NCI-H2107 (cell line): ENCODE data around the gene IRX4.

Source experiments
- DNase-seq: peaks from one replicate; lab custom pipeline; 2025; lab: John Stamatoyannopoulos, UW

IRX4 gene

DNA sequence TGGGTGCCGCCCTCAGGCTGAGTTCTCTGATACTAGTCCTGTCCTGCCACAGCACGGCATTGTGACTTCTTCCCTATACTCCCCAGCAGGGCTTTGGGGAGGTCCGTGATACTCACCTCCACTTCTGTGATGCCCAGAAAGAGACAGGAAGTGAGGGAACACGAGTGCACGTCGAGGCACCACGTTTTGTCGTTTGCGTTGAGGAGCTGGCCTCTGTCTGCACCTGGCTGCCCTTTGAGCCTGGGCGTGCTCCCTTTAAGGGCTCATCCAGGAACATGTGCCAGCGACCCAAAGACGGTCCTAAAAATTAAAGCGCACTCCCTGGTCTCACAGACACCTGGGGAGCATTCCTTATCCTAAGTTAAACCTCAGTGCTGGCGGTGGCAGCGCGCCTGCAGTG lies 8.7 kb upstream of the IRX4 start:
- no peak for DNase-seq

- DNase-seq, result no peak
These were observed 7.6 kb upstream of the IRX4 start for GRCh38 chr5:1890296-1890695.

DNA sequence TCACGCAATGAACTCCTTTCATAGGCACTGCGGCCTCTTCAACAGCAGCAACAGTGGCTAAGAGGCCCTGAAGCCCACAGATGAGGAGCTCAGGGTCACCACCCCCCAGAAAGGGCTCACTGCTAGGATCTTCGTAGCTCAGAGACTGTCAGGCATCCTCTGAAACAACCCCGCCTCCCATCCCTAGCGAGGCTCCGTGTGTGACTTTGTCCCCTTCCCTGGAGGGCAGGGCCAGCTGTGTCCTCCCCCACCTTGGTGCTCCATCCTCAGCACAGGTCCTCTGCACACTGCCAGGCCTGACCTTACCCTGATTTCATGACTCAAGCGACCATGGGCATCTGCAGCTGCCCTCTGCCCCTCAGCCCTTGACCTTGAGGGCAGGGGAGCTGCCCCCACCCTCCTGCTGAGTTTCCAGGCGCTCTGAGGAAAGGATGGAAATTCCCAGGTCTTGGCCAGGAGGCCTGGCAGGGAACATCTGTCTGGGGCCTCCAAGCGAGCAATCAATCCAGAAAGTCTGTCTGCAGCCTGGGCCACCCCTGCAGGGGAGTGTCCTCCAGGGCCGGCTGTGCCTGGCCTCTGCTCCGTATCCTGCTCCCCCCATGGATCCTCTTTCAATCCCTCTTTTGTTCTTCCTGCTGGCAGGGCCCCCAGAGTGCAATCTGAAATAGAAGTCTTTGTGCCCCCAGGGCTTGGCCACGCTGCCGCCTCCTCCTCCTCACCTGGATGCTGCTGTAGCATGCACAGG lies 6.8 kb upstream of the IRX4 start:
- DNase-seq, result no peak

- no peak for DNase-seq
These were observed 6.0 kb upstream of the IRX4 start for GRCh38 chr5:1888541-1889251.

GRCh38 chr5:1887588-1888360 lies 5.0 kb upstream of the IRX4 start:
- no peak for DNase-seq

DNA sequence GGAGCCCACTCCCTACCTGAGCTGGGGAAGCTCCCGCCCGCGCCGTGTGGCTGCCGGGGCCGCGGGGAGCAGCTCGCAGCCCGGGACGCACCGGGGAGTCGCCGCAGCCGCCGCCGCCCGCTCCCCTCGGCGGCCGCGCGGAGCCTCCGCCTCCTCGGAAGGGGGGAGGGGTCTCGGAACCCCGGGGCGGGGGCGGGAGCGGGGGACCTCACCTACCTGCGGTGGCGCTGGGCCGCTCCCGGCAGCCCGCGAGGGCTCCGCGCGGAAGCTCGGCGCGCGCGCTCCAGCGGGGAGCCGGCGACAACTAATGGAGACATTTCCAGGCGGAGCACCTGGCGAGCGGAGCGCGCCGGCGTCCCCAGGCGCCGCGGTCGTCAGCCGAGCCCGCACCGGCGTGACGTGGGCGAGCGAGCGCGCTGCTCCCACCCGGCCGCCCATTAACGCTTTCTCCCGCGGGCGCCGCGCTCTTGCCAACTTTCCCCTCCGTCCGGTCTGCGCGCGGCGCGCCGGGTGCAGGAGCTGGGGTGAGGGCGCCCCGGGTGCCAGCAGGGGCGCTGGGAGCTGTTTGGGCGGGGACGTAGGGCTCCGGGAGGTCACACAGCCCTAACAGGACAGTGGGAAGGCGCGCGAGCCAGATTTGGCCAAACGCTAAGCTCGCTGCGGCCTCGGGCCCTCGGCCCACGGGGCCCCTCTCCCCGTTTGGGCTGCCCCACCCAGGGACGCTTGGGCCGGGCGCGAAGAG lies 4.3 kb upstream of the IRX4 start:
- DNase-seq, result no peak

DNA sequence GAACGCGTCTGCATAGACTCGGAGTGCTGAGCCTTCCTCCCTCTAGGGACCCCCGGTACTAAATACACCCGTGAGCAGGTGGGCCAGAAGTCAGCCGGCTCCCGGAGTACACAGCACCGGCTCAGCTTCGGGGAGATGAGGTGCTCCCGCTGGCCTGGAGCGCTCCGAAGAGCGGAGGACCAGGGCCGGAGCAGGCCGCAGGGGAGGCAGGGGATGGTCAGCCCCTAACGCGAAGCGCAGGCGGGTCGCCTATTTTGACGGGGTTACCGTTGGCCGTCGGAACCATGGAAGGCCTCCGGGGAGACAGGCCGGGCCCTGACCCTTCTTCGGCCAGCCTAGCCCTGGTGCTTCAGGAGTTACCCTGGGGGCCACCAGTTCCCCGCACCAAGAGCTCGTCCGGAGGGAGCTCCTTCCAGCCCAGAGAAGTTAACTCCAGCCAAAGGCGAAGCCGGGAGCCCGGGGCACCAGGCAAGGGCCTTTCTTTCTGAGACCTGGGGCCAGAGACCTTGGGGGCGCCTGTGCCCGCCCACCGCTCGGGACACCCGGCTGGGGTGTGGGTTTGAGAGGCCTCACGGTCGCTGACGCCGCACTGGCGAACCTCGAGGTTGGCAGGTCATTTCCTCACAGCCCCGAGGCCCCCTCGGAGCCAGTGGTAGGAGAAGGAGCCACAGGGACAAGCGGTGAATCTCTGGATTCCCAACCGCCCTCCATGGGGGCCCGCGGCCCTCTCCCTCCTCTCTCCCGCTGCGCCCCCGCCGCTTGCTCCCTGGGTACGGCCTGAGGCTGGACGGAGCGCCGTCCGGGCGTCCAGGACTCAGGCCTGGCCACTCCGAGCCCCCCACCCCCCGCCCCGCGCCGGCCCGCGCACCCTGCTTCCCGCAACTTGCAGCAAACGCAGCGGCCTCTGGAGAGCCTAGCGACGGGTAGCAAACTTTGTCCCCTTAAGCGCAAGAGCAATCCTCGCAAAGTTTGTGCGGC lies 3.4 kb upstream of the IRX4 start:
- DNase-seq, result no peak

GRCh38 chr5:1885404-1885755 lies 2.7 kb upstream of the IRX4 start:
- DNase-seq, result no peak

DNA sequence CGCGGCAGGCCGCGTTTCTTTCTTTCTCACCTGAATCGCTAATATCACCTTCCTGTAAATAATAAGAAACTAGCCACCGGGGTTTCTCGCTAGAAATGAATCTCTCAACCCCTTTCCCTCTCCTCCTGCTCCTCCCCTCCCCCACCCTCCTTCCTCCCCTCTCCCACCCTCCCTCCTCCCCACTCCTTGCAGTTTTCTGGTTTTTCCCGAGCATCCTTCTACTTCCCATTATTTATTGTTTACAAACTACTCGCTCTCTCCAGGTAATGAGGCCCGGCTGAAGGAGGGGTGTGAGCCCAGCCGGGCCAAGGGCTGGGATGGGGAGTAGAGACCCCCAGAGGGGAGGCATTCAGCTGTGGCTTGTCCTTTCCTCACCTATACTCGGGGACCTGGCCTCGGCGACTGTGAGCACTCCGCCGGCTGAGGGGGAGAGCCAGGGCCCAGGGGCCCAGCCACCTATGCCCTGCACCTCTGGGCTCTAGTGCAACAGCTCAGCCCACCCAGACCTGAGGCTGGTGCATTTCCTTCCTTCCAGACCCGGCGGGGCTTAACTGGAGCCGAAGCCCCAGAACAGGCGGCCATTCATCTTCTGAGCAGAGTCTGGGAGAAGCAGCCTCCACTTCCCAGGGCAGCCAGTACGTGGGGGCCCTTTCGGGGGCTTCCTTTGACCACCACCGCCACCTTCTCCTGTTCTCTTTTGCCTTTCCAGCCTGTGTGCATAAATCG lies 2.1 kb upstream of the IRX4 start:
- DNase-seq, result no peak

DNA sequence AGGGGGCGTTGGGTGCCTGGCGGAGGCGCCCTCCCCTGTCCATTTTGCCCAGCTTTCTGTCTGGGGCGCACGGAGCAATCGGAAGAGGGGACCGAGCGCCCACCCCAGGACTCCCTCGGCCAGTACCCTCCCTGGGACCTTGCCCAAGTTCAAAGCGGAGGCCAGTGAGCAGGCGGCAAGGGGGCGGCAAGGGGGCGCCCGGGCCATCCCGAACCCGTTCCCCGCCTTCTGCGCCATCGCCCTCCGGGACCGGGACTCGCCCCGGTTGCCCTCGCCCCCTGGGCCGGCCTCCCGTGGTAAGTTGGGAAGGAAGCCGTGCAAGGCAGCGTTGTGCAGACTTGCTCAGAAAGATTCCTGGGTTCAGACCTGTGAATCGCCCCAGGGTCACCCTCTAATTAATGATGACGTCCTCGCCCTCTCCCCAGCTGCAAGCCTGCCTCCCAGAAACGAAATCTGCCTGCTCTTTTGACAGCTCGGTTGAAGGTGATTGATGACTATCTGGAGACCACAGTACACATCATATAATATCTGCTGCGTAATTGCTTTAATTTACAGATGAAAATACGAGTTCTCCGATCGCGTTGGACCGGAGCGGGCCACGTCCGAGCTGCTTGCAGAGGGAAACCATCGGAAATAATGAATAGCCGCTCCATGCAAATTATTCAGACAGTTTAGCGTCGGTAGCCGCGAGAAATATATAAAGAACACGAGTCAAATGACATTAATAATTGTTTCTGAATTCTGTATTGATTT lies 1.4 kb upstream of the IRX4 start:
- no peak for DNase-seq

- no peak for DNase-seq
These were observed 597 bp upstream of the IRX4 start for GRCh38 chr5:1883120-1883924.

GRCh38 chr5:1881731-1882336 lies 891 bp downstream of the IRX4 start:
- DNase-seq, result no peak

DNA sequence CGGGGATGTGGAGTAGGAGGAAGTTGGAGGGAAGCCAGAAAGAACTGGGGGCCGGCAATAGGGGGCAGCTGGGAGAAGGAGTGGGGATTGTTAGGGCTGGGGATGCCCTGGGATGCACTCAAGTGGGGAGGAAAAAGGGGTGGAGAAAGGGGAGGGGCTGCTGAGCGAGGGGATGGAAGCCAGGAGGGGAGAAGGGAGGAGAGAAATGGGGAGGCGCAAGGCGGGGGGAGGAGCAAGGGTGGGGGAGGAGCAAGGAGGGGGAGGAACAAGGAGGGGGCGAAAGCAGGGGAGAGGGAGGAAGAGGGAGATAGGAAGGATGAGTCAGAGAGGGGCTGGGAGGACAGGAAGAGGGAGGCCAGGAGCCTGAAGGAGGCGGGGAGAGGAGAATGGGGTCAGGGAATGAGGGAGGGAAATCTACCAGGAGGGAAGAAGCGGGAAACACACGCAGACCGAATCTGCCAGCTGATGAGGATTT lies 1.6 kb downstream of the IRX4 start:
- DNase-seq, result no peak

GRCh38 chr5:1880377-1881025 lies 2.2 kb downstream of the IRX4 start:
- no peak for DNase-seq

DNA sequence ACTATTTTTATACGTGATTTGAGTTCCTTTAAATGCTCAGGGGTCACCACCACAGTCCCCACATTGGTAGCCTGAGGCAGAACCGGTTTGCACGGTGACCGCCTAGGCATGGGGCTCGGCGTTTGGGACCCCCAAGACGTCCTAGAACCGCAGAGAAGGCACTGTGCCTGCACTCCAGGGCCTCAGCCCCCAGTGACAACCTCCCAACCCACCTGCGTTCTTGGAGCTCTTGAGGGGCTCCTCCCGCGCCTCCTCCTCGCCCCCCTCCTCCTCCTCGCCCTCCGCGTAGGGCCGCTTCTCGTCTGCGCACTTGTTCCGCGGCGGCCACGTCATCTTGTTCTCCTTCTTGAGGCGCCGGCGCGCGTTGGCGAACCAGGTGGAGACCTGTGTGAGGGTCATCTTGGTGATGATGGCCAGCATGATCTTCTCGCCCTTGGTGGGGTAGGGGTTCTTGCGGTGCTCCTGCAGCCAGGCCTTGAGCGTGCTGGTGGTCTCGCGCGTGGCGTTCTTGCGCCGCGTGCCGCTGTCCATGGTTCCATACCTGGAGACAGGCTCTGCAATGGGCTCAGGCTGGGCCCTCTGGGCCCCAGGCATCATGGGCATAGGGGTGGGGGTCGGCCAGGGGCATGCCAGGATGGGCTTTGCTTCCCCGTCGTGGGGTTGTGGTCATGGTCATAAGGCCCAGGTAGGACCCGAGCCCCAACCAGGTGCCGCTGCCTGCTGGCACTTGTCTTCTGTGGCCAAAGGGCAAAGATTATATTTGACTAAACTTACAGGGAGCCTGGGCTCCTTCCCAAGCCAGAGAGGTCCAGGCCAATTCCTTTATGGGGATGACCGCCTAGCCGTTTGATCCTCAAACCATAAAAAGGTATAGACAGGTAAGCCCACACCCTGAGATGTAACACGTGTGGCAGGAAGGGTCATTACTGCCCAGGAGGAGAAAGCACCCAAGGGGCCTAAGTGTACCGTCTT lies 3.1 kb downstream of the IRX4 start:
- no peak for DNase-seq

DNA sequence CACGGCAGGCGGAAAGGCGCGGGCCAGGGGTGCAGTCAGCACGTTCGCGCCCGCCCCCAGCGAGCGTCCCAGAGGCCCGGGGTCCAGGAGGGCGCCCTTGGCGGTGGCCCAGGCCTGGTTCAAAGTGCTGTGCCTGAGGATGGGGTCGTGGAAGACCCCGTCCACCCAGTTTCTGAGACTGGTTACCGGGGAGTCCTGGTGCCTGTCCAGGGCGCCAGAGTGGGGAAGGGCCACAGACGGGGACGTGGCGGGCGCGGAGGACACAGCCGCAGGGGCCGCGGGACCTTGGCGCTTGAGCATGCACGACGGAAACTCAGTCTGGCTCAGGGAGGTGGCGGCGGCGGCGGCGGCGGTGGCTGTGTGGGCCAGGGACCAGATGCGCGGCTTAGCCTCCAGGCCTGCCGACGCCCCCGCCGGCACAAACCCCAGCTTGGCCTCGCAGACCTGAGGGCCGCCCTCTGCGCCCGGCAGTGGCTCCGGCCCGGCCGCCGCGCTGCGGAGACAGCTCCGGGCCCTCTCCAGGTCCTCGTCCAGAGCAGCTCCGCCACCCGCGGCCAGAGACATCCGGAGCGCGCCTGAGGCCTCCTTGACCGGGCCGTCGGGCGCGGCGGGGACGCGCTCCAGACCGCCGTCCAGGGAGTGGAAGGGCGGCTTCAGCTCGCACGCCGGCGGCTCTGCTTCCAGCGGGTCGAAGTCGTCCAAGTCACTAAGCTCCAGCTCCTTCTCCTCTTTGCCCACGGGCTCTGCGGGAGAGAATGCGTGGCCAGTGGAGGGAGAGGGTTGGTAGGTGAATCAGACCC lies 4.5 kb downstream of the IRX4 start:
- no peak for DNase-seq
